K562 (cell line): ENCODE measurements around the gene ZMYND8. TPM values are rescaled to one million over a fixed set of nuclear protein-coding genes. Genes with fewer than 3 reads are reported as not detected.
A peak's percentile ranks its signal among the peaks of the same experiment; 100 is the strongest.

ENCODE experiments used
- ATAC-seq: fragments of 200-7000 bp; cut with Tn5 transposase; 3 replicates; pipeline ENCODE4 v1.9.1; 2020; ENCODE audit warnings: moderate library complexity
- BruUV-seq: library from RNA; stranded (reverse); fragments of 400-500 nt; replicated peaks from 2 replicates; lab custom pipeline; 2021; lab: Mats Ljungman, UMichigan
- CTCF ChIA-PET: fragments of 300-600 bp; formaldehyde crosslinking; extraction: SDS; loops from one replicate; lab custom pipeline; 2021; ENCODE audit warnings: low intra/inter-chr PET ratio; lab: Yijun Ruan, JAX
- POLR2A ChIA-PET: fragments of 300-600, 350-650 bp; sonication (Branson Sonifier 250); formaldehyde crosslinking; extraction: SDS; loops from one replicate; lab custom pipeline; 2021; ENCODE audit warnings: antibody characterized with exemption, inconsistent platforms; lab: Yijun Ruan, JAX
- DNase-seq, 4 experiments: peaks; one replicate each; pipeline versions ENCODE4 v3.0.0 to v3.0.0-alpha.2; 2011 to 2018; ENCODE audit warnings: low spot score in 3 of 4, mixed read lengths in 3 of 4; ENCODE audit errors: extremely low read depth in 1 of 4
- FAIRE-seq: peaks from 2 replicates; lab custom pipeline; 2011; peaks lifted over from hg19 to GRCh38; lab: Jason Lieb, UNC
- H2AFZ ChIP-seq: 2 replicates; pipeline ENCODE4 v1.6.0; 2011; ENCODE audit warnings: low read depth, low read length, control low read depth, inconsistent platforms
- H3K27ac ChIP-seq: fragments of 200-600 bp; 3 replicates; pipeline ENCODE4 v1.8.0; 2011; ENCODE audit warnings: low read depth, mild to moderate bottlenecking, control low read depth, inconsistent platforms, low read length, moderate library complexity, mixed read lengths; ENCODE audit errors: extremely low read depth
- H3K27me3 ChIP-seq, 2 experiments: fragments of 300-600 bp in 1 of 2; 2 replicates in 1 of 2; 3 replicates in 1 of 2; pipeline versions ENCODE4 v1.6.0 to v1.8.0; 2011; ENCODE audit warnings: inconsistent platforms in 2 of 2, low read length in 2 of 2, mild to moderate bottlenecking in 1 of 2, mixed read lengths in 1 of 2, moderate library complexity in 1 of 2; ENCODE audit not compliant: control insufficient read depth in 2 of 2, insufficient read depth in 2 of 2
- H3K36me3 ChIP-seq: fragments of 300-600 bp; 3 replicates; pipeline ENCODE4 v1.8.0; 2011; ENCODE audit warnings: mild to moderate bottlenecking, low read length, inconsistent platforms; ENCODE audit not compliant: control insufficient read depth, insufficient read depth
- H3K4me1 ChIP-seq, 2 experiments: fragments of 200-600 bp in 1 of 2; replicated peaks in 1 of 2; 2 replicates in 1 of 2; 3 replicates in 1 of 2; pipeline versions ENCODE4 v1.5.1 to v1.8.0; 2011; ENCODE audit warnings: inconsistent platforms in 2 of 2, low read length in 2 of 2, mild to moderate bottlenecking in 1 of 2, mixed read lengths in 1 of 2, moderate library complexity in 1 of 2; ENCODE audit not compliant: control insufficient read depth in 2 of 2, insufficient read depth in 2 of 2
- H3K4me2 ChIP-seq: 2 replicates; pipeline ENCODE4 v1.6.1; 2011; ENCODE audit warnings: low read length, control low read depth, inconsistent platforms, mixed read lengths; ENCODE audit not compliant: insufficient read depth
- H3K4me3 ChIP-seq: fragments of 200-600 bp; sonication (generic), shearing (Covaris generic); 2 replicates; pipeline ENCODE4 v1.5.1; 2016; ENCODE audit warnings: control low read depth, inconsistent platforms
- H3K79me2 ChIP-seq: fragments of 200-600 bp; 3 replicates; pipeline ENCODE4 v1.8.0; 2011; ENCODE audit warnings: low read length, inconsistent platforms; ENCODE audit not compliant: control insufficient read depth, insufficient read depth
- H3K9ac ChIP-seq, 2 experiments: 2 replicates each; pipeline versions ENCODE4 v1.6.0 to v1.6.1; 2011; ENCODE audit warnings: low read depth in 2 of 2, low read length in 2 of 2, control low read depth in 1 of 2, inconsistent platforms in 1 of 2, mild to moderate bottlenecking in 1 of 2, mixed read lengths in 1 of 2; ENCODE audit not compliant: insufficient read depth in 1 of 2
- H3K9me1 ChIP-seq: one replicate; pipeline ENCODE4 v1.6.0; 2011; ENCODE audit warnings: inconsistent platforms, mild to moderate bottlenecking, low read length, moderate library complexity; ENCODE audit not compliant: control insufficient read depth, insufficient read depth
- H3K9me3 ChIP-seq: replicated peaks from 2 replicates; pipeline ENCODE4 v1.5.1; 2011; ENCODE audit warnings: low read depth, low read length, inconsistent platforms; ENCODE audit not compliant: control insufficient read depth, insufficient read depth
- H4K20me1 ChIP-seq: replicated peaks from 2 replicates; pipeline ENCODE4 v1.6.1; 2011; ENCODE audit warnings: low read length, inconsistent platforms, mixed read lengths; ENCODE audit not compliant: control insufficient read depth, insufficient read depth
- ELF1 ChIP-seq: fragments of 200-800 bp; sonication (Bioruptor generic); IDR thresholded peaks from 2 replicates; pipeline ENCODE4 v1.6.1; 2016; ENCODE audit warnings: missing genetic modification characterization, missing compliant biosample characterization
- GTF2E2 ChIP-seq: fragments of 200-800 bp; sonication (Bioruptor generic); IDR thresholded peaks from 2 replicates; pipeline ENCODE4 v1.6.1; 2016; ENCODE audit warnings: missing genetic modification characterization, missing compliant biosample characterization
- STAT6 ChIP-seq: sonication (generic); formaldehyde crosslinking; IDR thresholded peaks from 2 replicates; pipeline ENCODE4 v1.8.1; 2023; ENCODE audit warnings: mild to moderate bottlenecking, missing genetic modification reagents
- ZBTB11 ChIP-seq, 3 experiments: fragments of 200-800 bp in 1 of 3; fragments of 250-450 bp in 1 of 3; fragments of 450-650 bp in 1 of 3; sonication (Bioruptor Pico) in 1 of 3; sonication (Bioruptor generic) in 1 of 3; formaldehyde crosslinking in 1 of 3; IDR thresholded peaks; 2 replicates each; pipeline versions ENCODE4 v1.6.1 to v1.8.0; 2016 to 2022; ENCODE audit warnings: mild to moderate bottlenecking in 2 of 3, missing genetic modification characterization in 2 of 3, missing compliant biosample characterization in 1 of 3, moderate library complexity in 1 of 3
- WGBS: fragments of 100-300 bp; shearing (Covaris generic); methylation state at CpG from one replicate; pipeline ENCODE4 v1.1.6; 2016; ENCODE audit warnings: low coverage, mixed read lengths; ENCODE audit not compliant: insufficient coverage; ENCODE audit errors: missing lambda C conversion rate; 5-methylcytosine and 5-hydroxymethylcytosine counted together
- in situ Hi-C: fragments of 300-500 bp; cut with MboI; formaldehyde crosslinking; loops from 4 replicates; pipeline ENCODE4 v1.15.0; 2018; ENCODE audit warnings: inconsistent platforms, mixed read lengths
- intact Hi-C: fragments of 100-400 bp; cut with micrococcal nuclease; formaldehyde crosslinking; loops from 2 replicates; pipeline ENCODE4 v1.14.2; 2022
- polyA plus RNA-seq, 8 experiments: library from polyadenylated mRNA; depleted of rRNA in 4 of 8; stranded (reverse) in 5 of 8; unstranded in 3 of 8; fragments of >200 nt; fragmentation: Nextera tagmentation in 2 of 8; fragmentation: Illumina TruSeq in 1 of 8; extraction: Ambion mirVana in 2 of 8; extraction: Trizol in 1 of 8; gene quantifications; 2 replicates each; pipeline versions ENCODE4 v1.2.1 to v1.2.3, GENCODE V29; 2011 to 2014; ENCODE audit warnings: inconsistent platforms in 1 of 8, missing spikeins in 1 of 8
- total RNA-seq, 7 experiments: library from RNA; depleted of rRNA in 6 of 7; stranded (reverse); fragments of >200 nt in 6 of 7; fragmentation: Illumina TruSeq in 2 of 7; extraction: Trizol in 2 of 7; gene quantifications; 2 replicates each; pipeline versions ENCODE4 v1.2.1 to v1.2.3, GENCODE V29; 2011 to 2021; ENCODE audit warnings: low replicate concordance in 1 of 7

The ZMYND8 gene
- total and polyA plus RNA-seq, 9 of the 15 experiments (the other 6 are each of a cell fraction or from before 2014, with no cell fraction given): 31.8 to 148 (median 71.9) TPM

- Histone ChIP-seq H3K4me2 (no peak overlapping the region), H3K36me3 (peaks cover 95% of the 10 kb centered on the region), H3K9me1 (peaks cover 3% of the 10 kb centered on the region), H3K79me2 (peaks cover 93% of the 10 kb centered on the region), H3K4me1 (peaks cover 5 to 9% of the 10 kb centered on the region in 2 experiments), H3K4me3 (no peak overlapping the region), H3K9me3 (no peaks in the 10 kb centered on the region), H3K27ac (peak overlapping the region; percentile 59; the same call in 1 of the 3 replicates), H2AFZ (no peak overlapping the region), H3K9ac (0 out of 4 replicates have a peak overlapping the region, but pooled peaks of 1 of the 2 experiments have one; percentile 22), H4K20me1 (peaks cover 17% of the 10 kb centered on the region), H3K27me3 (no peaks in the 10 kb centered on the region)
- CTCF ChIA-PET: interaction anchor here (0.7 to 3.7 kb wide), 3 partner anchors 18 to 347 kb away, joined by 3 to 73 read pairs (median 23); no protein-coding TSS in a partner anchor
- FAIRE-seq: no peak
- DNase-seq: no peak
- TF ChIP-seq GTF2E2 (tag) (0 out of 2 replicates have a peak, but pooled peaks have one; percentile 35), ELF1 (tag) (no peak), STAT6 (CRISPR knock-in tag) (no peak), ZBTB11 (CRISPR knock-in tag; IDR thresholded peaks at IDR 0.05) (peak in 1 of 3 experiments; percentile 69; a peak in 2 of 6 replicates)
- POLR2A ChIA-PET: interaction anchor here (0.6 to 3.2 kb wide), 16 partner anchors 10 to 134 kb away, joined by 3 to 9 read pairs (median 4); partner anchors contain the start of gene ZMYND8
- intact Hi-C loops: loop anchor here (1.0 to 5.0 kb wide), 3 partner anchors 76 to 344 kb away; no protein-coding TSS in a partner anchor
- 97% methylated on average over 2 of the region's 2 CpGs for WGBS
- in situ Hi-C loops: no loop called here
- ATAC-seq: no peak
- BruUV-seq: no TSS peak
Observed at GRCh38 chr20:47273591-47274235, 82.8 kb downstream of the ZMYND8 start.
